GM12878 (cell line): ENCODE measurements around the gene SYK.

ENCODE experiments used
- NFXL1 ChIP-seq: fragments of 450-650 bp; IDR thresholded peaks from 2 replicates; pipeline ENCODE4 v1.6.1; 2017; ENCODE audit warnings: antibody characterized with exemption, mild to moderate bottlenecking, borderline replicate concordance
- RAD21 ChIP-seq: IDR thresholded peaks from 2 replicates; pipeline ENCODE4 v1.6.1; 2011; ENCODE audit warnings: mild to moderate bottlenecking, low read depth, low read length, moderate library complexity; ENCODE audit not compliant: insufficient read depth

- TF ChIP-seq NFXL1: no peak
- TF ChIP-seq RAD21: no peak
Observed at GRCh38 chr9:90878562-90878961, 76.9 kb downstream of the SYK start.
